CD1c-positive myeloid dendritic cell (primary cell): ENCODE data around the gene PGLYRP2.
"Not testable (repeated sequence)": the region's sequence is repeated elsewhere in the genome, so short reads cannot be mapped to it uniquely, and the experiment has no call there.

Experiments used
- DNase-seq: peaks from one replicate; pipeline ENCODE4 v3.0.0-alpha.2; 2016; ENCODE audit errors: extremely low spot score

The PGLYRP2 gene, protein sequence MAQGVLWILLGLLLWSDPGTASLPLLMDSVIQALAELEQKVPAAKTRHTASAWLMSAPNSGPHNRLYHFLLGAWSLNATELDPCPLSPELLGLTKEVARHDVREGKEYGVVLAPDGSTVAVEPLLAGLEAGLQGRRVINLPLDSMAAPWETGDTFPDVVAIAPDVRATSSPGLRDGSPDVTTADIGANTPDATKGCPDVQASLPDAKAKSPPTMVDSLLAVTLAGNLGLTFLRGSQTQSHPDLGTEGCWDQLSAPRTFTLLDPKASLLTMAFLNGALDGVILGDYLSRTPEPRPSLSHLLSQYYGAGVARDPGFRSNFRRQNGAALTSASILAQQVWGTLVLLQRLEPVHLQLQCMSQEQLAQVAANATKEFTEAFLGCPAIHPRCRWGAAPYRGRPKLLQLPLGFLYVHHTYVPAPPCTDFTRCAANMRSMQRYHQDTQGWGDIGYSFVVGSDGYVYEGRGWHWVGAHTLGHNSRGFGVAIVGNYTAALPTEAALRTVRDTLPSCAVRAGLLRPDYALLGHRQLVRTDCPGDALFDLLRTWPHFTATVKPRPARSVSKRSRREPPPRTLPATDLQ

DNA sequence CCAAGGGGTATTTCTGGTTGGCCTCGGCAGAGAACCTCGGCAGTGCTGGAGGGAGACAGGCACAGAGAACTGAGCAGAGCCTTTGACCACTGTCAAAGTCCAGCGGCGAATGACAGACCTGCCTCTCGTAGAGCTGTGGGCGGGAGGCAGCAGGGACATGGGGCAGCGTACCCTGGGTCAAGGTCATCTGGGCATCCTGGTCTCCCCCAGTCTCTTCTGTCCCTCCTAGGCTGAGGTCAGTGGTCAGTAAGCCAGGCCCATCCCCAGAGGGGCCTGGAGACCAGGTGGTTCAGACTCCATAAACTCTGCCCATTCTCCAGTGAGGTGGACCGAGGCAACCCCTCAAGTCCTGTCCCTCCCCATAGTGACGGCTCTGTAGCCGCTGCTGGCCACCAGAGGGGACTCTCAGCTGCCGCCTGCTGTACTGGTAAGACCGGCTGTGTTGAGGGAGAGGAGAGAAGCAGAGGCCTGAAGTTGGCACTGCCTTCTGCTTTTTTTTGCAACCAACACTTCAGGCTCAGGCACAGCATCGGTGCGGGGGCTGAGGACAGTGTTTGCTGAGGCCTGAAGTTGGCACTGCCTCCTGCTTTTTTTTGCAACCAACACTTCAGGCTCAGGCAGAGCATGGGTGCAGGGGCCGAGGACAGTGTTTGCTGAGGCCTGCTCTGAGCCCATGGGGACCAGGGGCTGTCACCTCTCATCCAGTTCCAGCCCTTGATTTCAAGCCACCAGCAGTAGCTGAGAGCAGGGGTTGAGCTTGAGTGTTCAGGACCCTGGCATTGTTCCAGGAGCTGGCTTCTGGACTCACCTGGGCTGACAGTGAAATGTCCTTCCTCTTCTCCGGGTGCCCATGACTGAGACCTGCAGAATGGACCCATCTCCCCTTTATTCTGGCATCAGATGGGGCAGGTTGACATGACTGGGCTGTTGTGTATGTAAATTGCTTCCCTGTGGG lies at the start of gene PGLYRP2:
TSS of gene PGLYRP2 (minus strand) at position 111 of the 955 bp plus-strand sequence. CDS start 130 bp downstream, outside the sequence.
- DNase-seq: peak; percentile 39

DNA sequence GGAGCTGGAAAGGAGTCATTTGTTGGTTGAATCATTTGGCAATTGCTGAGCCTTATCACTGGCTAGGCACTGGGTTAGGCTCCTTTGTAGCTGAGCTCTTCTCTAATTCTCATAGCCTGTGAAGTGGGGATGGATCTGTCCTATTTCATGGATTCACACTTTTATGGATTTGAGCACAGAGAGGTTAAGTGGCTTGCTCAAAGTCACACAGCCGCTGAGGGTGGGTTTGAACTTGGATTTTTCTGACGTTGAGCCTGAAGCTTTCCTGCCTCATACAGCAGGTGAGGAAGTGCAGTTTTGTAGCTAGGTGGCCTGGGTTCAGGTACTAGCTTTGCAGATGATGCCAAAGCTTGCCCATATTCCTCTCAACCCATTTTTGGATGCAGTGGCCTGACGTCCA lies 48.4 kb upstream of the PGLYRP2 start:
- no peak for DNase-seq

DNA sequence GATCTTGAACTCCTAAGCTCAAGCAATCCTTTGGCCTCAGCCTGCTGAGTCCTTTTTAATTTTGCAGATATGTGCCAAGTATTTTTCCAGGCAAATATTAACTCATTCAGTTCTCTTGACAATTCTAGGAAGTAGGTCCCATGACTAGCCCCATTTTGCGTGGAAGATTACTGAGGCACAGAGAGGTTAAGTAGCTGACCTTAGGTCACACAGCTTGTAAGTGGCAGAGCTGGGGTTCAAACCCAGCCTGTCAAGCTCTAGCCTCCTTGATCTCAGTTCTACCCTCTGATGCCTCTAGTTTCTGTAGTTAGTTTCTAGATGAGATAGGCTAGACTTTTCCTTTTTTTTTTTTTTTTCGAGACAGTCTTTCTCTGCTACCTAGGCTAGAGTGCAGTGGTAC lies 47.1 kb upstream of the PGLYRP2 start:
- DNase-seq: no peak

DNA sequence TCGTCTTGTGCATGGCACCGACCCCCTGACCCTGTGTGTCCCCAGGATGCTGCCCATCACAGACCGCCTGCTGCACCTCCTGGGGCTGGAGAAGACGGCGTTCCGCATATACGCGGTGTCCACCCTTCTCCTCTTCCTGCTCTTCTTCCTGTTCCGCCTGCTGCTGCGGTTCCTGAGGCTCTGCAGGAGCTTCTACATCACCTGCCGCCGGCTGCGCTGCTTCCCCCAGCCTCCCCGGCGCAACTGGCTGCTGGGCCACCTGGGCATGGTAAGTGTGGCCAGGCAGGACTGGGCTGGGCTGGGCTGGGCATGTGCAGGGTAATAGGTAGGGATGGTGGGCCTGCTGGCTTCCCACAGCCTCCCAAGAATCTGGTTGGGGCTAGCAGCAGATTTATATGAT lies 46.0 kb upstream of the PGLYRP2 start:
- no peak for DNase-seq

DNA sequence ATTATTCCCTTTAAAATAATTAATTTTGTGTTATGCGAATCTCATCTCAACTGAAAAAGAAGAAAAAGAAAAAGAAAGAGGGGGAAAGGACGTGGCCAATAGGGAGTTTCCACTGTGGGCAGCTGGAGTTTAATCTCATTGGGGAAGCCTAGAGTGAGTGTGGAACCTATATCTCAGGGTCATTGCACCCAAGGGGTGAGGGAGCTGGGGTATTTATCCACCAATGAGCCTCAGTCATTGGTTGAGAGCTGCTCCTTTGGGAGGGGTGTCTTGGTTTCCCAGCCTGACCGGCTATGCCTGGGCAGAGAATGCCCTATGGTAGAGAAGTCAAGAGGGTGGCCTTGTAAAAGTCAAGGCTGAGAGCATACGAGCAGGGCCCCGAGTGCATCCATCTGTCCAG lies 45.5 kb upstream of the PGLYRP2 start:
- no peak for DNase-seq

DNA sequence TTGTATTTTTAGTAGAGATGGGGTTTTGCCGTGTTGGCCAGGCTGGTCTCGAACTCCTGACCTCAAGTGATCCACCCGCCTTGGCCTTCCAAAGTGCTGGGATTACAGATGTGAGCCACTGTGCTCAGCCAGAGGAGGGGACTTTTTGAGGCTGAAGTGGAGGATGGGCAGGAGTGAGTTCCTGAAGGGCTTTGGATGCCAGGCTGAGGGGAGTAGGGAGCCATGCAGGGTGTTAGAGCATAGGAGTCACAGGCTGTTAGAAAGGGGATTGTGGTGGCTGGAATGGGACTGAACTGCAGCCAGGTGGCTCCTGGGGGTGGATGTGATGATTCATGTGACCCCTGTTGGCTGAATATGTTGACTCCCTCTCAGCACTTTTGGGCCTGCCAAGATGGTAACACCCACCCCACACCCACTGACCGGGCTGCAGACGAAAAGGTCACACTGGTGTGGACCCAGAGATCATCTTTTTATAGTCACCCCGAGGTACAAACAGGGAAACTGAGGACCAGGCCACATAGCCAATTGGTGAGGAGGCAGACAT lies 40.2 kb upstream of the PGLYRP2 start:
- no peak for DNase-seq

DNA sequence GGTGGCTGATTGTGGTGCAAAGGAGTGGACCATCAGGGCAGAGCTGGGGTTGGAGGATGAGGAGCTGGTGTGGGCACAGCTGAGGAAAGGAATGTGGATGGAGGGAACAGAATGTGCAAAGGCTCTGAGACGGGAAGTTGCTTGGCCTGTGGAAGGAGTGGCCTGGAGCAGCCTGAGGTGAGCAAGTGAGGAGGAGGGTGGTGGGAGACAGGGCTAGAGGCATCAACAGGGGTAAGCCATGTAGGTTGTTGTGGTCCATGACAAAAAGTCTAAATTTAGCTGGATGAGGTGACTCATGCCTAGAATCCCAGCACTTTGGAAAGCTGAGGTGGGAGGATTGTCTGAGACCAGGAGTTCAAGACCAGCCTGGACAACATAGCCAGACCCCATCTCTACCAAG lies 38.5 kb upstream of the PGLYRP2 start:
- no peak for DNase-seq

DNA sequence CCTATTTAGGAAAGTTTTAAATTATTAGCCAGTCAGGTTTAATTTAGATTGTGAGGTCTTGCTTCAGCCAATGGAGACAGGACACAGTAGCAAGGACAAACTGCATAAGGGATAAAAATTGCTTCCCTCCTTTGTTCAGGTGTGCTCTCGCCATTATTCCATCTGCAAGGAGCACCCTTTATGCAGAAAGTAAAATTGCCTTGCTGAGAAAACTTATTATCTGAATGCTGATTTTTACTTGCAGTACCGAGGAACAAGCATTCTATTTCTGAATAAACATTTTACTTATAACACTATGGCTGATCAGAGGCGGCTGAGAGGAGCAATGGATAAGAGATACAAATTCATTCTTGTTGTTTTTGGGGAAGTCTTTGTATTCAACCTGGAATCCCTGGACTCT lies 37.1 kb upstream of the PGLYRP2 start:
- no peak for DNase-seq

DNA sequence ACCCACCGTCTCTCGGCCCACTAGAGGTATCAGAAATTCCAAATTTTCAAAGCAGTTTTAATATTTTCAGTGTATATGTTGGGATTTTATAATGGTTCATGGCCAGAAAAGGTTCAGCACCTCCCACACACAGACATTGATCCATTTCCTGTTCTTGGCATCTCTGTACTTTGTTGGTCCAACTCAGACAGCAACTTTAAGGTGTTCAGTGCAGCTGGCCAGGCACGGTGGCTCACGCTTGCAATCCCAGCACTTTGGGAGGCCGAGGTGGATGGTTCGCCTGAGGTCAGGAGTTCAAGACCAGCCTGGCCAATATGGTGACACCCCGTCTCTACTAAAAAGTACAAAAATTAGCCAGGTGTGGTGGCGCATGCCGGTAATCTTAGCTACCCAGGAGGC lies 35.9 kb upstream of the PGLYRP2 start:
- DNase-seq: not testable (repeated sequence)

DNA sequence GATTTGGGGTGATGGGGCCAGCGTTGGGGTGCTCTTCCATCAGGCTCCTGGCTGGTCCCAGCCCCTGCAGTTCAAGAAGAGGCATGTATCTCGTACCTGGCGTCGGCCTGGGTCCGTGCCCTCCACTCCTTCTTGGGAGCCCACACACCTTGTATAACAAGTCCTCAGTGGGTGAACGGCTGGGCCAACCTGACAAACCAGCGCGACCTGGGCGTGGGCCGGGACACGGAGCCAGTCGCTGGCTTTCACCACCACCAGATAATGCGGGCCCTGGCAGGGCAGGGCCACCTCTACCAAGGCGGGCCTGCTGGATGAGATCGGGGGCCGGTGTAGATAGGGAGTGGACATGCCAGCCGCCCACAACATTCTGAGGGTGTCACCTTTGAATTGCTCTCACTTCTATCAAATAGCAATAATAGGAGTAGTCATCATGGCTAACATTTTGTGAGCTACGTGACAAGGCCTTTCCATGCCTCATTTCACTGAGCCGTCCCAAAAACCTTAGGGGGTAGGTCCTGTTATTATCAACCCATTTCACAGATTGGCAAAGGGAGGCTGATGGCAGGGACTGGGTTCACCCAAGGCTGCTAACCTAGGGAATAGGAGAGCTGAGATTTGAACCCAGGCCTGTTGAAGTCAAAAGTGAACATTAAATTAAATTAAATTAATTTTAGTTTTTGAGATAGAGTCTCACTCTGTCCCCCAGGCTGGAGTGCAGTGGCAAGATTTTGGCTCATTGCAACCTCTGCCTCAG lies 32.5 kb upstream of the PGLYRP2 start:
- DNase-seq: no peak

DNA sequence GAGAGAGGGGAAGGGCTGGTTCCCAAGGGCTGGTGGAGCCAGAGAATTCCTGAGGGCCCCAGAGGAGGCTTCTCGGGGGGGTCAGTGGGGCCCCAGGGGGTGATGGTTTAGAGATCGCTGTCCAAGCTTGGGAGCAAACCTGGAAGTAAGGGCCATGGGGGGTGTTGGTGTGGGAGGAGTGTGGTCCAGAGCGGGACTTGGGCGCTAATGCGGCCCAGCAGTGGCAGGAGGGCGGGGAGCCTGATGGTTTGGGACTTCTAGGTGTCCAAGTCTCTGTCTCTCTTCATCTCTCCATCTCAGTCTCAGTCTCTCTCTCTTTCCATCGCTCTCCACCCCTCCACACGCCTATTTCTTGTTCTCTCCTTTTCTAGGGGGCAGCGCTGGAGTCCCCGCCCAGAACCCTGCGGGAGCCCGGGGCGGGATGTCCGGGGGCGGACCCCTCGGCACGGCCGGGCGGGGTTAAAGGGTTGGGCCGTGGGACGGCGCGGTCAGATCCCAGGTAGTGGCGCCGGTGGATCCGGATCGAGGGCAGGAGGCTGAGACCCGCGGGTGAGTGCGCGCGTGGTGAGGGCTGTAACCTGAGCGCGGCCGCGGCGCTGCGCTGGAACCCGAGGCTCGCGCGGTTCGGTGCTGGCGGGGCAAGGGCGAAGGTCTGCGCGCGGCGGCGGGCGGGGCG lies 28.9 kb upstream of the PGLYRP2 start, which contains the start of gene CYP4F22:
TSS of gene CYP4F22 (plus strand) at position 491 of the 676 bp plus-strand sequence. CDS start 16,812 bp downstream, outside the sequence.
- no peak for DNase-seq

DNA sequence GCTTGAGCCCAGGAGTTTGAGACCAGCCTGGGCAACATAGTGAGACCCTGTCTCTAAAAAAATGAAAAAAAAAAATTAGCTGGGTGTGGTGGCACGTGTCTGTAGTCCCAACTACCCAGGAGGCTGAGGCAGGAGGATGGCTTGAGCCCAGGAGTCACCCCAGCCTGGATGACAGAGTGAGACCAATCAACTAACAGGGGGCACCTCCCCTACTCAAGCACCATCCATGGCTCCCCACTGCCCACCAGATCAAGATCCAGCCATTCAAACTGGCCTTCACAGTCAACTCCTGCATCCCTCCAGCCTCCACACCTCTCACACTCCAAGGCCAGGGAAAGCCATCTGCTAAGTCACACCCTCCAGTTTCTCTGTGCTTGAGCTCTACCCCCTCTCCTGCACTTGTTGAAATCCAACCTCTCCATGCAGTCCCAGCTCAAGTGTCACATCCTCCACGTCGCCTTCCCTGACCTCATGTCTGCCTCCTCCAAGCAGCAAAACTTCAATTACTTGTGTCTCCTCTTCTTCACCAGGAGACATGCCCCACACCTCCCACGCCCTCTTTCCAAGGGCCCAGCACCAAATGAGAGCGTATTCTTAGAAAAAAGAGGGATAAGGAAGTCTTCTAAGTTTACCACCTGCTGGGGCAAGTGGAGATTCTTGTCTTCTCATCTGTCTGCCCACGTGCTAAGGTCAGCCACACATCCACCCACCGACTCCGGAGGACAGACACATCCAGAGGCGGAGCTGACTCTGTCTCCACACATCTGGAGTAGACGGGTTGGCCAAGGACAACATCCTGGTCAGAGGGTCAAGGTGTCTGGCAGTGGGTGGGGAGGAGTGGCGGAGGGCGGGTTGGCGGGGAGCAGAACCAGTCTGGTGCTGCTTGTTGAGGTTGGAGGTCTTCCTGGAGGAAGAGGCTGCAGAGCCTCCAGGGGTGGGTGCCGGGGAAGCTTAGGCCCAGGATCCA lies 28.1 kb upstream of the PGLYRP2 start:
- DNase-seq: no peak

DNA sequence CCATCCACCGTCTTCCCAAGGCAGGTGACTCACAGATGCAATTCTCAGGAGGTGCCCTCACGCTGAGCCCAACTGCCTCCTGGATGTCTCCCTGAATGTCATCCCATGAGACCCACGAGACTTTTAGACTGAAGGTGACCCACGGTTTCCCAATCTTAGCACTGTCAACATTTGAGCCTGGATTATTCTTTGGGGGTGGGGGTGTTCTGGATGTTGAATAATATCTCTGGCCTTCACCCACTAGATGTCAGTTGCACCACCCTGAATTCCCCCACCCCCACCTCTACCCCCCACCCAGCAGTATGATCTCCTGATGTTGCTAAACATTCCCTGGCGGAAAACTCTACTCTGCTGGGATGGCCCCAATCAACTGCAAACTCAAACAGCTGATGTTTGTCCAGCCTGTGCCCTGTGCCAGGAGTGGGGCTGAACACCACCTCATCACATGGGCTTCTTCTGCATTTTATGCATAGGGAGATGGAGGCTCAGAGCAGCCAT lies 26.8 kb upstream of the PGLYRP2 start:
- no peak for DNase-seq

DNA sequence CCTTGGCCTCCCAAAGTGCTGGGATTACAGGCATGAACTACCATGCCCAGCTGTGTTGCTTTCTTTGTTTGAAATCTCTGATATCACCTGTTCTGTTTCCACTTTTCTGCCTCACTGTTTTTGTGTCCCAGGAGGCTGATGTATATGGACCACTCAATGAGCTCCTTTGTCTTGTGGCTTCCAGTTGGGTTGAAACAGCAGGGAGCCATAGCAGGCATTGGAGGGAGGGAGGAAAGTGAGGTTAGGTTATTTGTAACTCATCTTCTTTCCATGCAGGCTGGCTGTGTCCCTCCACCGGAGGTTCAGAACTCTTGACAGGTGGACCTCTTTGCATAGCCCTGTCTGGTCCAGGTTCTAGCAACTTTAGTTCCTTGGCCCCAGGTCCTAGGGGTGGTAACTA lies 23.0 kb upstream of the PGLYRP2 start:
- DNase-seq: no peak

DNA sequence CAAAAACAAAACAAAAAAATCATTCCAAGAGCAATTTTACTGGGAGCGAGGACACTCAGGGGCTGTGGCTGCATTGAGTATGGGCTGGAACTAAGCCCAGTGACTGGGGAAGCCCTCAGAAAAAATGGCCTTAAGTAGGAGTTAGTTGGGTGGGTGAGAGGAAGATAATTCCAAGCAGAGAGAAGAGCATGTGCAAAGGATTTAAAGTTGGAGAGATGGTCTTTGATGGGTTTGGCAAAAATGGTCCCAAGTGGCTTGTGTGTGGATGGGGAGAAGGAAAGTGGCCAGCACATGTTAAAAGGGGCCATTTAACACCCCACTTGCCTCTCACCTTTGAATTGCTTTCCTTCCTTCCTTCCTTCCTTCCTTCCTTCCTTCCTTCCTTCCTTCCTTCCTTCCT lies 22.3 kb upstream of the PGLYRP2 start:
- no peak for DNase-seq

DNA sequence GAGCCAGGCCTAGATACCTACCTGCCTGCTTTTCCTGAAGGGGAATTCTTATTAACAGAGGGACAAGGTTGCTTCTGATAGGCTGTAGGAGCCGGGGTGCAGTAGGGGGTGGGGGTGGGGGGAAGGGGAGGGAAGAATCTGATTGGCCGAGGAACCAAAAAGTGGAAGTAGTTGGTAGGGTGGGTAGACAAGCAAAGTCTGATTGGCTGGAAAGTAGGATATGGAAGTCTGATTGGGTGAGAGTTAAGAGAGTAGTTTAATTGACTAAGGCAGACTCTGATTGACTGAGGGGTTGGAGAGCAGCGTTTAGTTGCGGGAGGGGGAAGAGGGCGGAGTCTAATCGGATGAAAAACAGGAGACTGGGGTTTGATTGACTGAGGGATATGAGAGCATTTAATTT lies 19.6 kb upstream of the PGLYRP2 start:
- DNase-seq: no peak

DNA sequence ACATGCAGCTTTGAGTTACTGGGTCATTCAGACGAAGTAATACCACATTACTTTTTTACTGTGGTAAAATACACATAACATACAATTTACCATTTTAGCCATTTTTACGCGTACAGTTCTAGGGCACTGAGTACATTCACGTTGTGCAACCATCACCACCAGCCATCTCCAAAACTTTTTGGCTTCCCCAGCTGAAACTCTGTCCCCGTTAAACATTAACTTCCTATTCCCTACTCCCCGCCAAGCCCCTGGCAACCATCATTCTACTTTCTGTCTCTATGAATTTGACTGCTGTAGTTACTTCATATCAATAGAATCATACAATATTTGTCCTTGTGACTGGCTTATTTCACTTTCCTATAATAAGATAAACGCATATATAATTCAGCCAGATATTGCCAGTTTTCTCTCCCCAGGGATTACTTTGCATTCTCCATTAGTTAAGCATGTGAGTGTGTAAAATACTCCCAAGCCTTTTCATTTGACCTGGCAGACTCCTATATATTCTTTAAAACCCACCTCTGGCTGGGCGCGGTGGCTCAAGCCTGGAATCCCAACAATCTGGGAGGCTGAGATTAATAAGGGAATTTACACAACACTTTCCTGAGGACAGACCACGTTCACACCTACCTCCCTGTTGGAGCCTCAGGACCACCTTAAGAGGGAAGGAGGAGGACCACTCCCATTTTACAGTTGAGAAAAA lies 19.0 kb upstream of the PGLYRP2 start:
- DNase-seq: no peak

DNA sequence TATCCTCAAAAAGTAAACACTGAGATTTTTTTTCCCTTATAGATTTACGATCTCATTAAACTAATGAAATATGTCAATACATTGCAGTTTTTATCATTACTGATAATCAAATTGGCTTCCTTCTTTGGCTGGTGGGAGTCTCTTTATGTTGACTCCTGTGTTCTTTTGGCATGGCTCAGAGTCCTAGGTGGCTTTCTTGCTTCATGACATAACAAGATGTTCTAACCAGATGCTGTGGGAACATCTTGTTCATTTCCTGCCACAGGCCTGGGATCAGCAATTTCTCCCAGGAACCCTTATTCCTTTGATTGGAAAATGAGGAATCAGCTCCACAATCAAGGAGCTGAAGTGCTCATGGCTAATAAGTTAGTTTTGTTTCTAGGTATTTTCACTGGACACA lies 15.8 kb upstream of the PGLYRP2 start:
- no peak for DNase-seq
